ENCODE results near the gene GAS2L2.

- TF ChIP-seq ZNF565 (CRISPR knock-in tag; conservative IDR thresholded peaks at IDR 0.05; ENCODE audit: low read depth), result no peak
- no peak for TF ChIP-seq ZFP30 (CRISPR knock-in tag; IDR thresholded peaks at IDR 0.05)
Observed at GRCh38 chr17:35745246-35745645, 7.8 kb downstream of the GAS2L2 start.
